ENCODE data around the gene KLHL30.

The KLHL30 gene

DNA sequence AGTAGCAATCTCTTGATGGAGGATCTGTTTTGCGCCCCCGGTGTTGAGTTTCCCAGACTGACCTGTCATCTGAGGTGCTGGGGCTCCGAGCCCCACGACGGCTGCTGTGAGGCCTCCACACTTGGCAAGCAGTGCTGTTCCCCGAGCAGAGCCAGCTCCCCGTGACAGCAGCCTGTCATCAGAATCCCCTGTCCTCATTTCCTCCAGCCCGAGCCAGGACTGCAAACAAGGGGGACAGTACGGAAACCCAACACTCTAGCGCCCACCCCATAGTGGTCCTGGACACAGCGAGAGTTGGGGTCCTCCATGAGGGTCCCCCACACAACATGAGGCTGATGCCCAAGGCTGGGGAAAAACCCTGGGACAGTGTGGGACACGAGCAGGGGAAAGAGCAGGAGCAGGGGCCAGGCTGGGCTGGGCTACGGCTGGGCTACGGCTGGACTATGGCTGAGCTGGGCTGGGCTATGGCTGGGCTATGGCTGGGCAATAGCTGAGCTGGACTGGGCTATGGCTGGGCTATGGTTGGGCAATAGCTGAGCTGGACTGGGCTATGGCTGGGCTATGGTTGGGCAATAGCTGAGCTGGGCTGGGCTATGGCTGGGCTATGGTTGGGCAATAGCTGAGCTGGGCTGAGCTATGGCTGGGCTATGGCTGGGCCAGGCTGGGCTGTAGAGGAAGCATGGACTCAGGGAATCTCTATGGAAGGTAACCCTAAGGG is 1.5 kb upstream of the KLHL30 start:
- TF ChIP-seq, protein P1, sequence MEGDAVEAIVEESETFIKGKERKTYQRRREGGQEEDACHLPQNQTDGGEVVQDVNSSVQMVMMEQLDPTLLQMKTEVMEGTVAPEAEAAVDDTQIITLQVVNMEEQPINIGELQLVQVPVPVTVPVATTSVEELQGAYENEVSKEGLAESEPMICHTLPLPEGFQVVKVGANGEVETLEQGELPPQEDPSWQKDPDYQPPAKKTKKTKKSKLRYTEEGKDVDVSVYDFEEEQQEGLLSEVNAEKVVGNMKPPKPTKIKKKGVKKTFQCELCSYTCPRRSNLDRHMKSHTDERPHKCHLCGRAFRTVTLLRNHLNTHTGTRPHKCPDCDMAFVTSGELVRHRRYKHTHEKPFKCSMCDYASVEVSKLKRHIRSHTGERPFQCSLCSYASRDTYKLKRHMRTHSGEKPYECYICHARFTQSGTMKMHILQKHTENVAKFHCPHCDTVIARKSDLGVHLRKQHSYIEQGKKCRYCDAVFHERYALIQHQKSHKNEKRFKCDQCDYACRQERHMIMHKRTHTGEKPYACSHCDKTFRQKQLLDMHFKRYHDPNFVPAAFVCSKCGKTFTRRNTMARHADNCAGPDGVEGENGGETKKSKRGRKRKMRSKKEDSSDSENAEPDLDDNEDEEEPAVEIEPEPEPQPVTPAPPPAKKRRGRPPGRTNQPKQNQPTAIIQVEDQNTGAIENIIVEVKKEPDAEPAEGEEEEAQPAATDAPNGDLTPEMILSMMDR (conservative IDR thresholded peaks at IDR 0.05; ENCODE audit: low read length) = no peak
- peak; percentile 85 for DNase-seq (ENCODE audit: low read depth)
- peak overlapping the region; percentile 12; the same call in 1 of the 2 replicates for H3K4me3 ChIP-seq (ENCODE audit: low read length)

DNA sequence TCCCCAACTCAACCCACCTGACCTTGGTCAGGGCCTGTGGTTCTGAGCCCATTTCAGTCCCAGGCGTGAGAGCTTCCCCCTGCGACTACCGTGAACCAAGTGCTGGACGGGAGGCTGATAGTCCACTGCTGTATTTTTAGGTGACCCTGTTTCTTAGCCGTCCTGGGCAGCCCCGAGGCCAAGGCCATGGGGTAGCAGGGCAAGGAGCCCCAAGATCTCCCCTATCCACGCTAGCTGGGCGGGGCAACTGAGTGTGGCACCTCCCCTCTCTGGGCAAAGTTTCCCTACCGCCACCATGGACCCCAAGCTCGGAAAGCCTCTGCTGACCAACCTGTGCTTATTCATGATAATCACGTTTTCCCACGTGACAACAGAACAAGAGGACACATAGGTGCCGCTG is 583 bp upstream of the KLHL30 start:
- no peak for DNase-seq (ENCODE audit: low read depth)
- no peak overlapping the region for H3K4me3 ChIP-seq (ENCODE audit: low read length)
- TF ChIP-seq, protein P1 (conservative IDR thresholded peaks at IDR 0.05; ENCODE audit: low read length) = no peak

DNA sequence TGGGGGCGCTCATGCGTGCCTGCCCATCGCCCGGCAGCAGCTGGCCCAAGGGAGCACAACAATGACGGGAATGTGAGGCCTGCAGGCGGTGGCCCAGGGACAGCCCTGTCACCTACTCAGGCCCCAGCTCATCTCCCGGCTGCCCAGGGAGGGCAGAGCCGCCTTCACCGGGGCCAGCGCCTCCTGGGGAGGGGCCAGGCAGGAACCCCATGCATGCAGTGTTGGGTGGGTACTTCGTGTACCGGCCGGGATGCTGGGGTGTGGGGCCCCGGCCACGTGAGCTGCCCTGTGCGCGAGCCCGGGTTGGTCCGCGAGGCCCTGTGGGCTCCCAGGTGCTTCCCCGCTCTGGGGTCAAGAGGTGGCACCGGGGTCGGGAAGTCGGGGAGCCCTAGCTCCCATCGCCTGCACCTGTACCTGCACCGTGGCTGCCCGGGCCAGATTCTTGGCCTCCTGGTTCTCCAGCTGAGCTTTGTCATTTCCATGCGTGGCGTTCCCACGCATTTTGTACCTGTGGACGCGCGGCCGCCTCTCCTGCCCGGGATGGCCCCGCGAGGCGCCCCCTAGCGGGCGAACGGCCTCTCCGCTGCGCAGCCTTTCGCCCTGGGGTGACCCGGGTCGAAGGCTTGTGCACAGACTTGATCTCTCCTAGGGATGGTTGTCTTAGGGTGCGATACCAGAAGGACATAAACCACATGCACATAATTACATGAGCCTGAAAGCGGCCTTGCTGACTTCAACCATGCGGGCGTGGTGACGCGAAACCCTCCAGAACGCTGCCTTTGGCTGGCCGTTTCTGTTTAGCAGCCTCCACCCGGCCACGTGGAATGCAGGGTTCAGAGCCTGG is 950 bp downstream of the KLHL30 start:
- TF ChIP-seq, protein P1 (conservative IDR thresholded peaks at IDR 0.05; ENCODE audit: low read length) = peak; percentile 47
- H3K4me3 ChIP-seq (ENCODE audit: low read length) = no peak overlapping the region
- no peak for DNase-seq (ENCODE audit: low read depth)

DNA sequence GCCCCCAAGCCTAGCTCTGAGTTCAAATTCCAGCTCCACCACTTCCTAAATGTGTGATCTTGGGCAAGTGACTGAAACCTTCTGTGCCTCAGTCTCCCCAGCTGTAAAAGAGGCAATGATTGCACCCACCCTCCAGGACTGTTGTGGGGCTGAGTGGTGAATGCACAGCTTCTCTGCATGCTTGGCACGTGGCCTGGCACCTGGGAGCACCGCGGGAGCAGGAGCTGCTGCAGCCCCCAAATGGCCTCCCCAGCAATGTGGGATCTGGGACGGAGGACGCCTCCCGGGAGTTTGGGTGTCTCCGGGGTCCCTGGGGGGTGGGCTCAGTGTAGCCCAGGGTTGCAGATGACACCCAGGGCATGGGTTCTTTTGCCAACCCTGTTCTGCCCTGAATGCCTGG is 1.6 kb downstream of the KLHL30 start:
- TF ChIP-seq, protein P1 (conservative IDR thresholded peaks at IDR 0.05; ENCODE audit: low read length) = no peak
- H3K4me3 ChIP-seq (ENCODE audit: low read length) = no peak overlapping the region
- DNase-seq (ENCODE audit: low read depth) = no peak

DNA sequence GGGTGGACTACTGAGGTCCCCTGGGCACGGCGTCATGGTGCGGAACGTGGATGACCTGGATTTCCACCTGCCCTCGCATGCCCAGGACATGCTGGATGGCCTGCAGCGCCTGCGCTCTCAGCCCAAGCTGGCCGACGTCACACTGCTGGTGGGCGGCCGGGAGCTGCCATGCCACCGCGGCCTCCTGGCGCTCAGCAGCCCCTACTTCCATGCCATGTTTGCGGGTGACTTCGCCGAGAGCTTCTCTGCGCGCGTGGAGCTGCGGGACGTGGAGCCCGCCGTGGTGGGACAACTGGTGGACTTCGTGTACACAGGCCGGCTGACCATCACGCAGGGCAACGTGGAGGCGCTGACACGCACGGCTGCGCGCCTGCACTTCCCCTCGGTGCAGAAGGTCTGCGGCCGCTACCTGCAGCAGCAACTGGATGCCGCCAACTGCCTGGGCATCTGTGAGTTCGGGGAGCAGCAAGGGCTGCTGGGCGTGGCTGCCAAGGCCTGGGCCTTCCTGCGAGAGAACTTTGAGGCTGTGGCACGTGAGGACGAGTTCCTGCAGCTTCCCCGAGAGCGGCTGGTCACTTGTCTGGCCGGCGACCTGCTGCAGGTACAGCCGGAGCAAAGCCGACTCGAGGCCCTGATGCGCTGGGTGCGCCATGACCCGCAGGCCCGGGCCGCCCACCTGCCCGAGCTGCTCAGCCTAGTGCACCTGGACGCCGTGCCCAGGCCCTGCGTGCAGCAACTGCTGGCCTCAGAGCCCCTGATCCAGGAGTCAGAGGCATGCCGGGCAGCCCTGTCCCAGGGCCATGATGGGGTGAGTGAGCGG is 2.5 kb downstream of the KLHL30 start:
- H3K4me3 ChIP-seq (ENCODE audit: low read length) = no peak overlapping the region
- TF ChIP-seq, protein P1 (conservative IDR thresholded peaks at IDR 0.05; ENCODE audit: low read length) = no peak
- no peak for DNase-seq (ENCODE audit: low read depth)

DNA sequence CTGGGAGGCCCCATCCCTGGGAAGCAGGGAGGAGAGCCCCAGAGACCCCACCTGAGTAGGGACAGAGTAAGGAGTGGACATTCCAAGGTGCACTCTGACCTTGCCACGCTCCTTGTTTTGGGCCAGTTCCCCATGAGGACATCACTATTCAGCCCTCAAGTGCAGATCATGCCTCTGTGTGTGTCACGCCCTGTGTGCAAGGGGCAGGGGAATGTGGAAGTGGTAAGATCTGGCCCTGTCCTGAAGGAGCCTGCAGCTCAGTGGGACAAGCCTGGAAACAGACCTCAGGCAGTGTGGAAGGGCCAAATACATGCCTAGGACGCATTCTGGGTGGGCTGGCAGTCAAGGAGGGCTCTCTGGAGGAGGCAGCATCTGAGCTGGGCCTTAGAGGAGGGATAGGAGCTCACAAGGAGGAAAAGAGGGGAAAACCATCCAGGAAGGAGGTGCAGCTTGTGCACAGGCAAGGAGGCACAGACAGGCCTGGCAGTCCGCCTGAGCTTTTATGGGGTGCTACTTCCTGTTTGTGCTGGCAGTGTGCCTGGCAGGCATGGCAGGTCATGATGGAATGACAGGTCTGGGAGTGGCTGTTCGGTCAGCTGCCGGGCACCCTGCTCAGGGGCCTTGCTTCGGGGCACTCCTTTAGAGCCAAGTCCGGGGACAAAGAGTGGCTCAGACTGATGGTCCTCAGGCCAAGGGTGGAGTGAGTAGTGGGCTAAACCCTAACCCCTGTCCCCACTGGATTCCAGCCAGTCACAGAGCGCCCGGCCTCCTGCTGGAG is 3.3 kb downstream of the KLHL30 start:
- no peak overlapping the region for H3K4me3 ChIP-seq (ENCODE audit: low read length)
- peak; percentile 36 for DNase-seq (ENCODE audit: low read depth)
- TF ChIP-seq, protein P1 (conservative IDR thresholded peaks at IDR 0.05; ENCODE audit: low read length) = no peak
